Measurements from ENCODE around the gene PPHLN1.

The PPHLN1 gene

DNA sequence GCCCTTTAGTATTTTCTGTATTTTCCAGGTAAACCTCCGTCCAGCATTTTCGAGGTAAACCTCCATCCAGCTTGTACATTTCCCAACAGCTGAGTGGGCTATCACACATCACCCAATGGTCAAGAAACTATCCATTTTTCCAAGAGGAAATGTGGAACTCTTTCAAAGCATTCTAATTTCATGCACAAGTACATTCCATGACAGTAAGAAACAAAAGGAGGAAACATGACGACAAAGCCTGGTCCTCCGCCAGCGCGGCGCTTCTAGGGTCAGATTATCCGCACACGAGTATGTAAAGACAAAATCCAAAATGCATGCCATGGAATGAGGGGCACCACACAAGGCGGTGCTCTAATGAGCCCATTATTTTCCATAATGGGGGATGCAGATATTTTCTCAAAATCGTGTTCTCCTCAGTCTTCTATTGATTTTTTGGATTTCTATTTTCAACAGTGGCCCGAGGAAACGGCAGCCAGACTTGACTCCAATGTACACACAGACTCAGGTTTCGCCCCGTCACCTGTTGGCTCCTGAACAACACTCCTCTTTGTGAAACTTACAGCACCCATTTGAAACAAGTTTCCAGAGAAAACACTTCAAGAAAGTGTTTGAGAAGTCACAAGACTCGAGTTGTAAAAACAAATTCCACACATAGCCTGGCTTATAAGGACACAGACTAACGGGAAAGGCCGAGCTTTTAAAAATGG, 156.2 kb downstream of the PPHLN1 start:
- ATAC-seq, result peak; percentile 8; the same call in 1 of the 3 replicates
- TF ChIP-seq ARNTL (CRISPR knock-in tag; IDR thresholded peaks at IDR 0.05; ENCODE audit: borderline replicate concordance, low read depth) (no peak), OSR1 (CRISPR knock-in tag; IDR thresholded peaks at IDR 0.05) (no peak), ZNF565 (CRISPR knock-in tag; conservative IDR thresholded peaks at IDR 0.05; ENCODE audit: low read depth) (no peak), ZFP3 (CRISPR knock-in tag; IDR thresholded peaks at IDR 0.05) (no peak), ZNF70 (CRISPR knock-in tag; IDR thresholded peaks at IDR 0.05) (no peak), CSDC2 (CRISPR knock-in tag; IDR thresholded peaks at IDR 0.05) (no peak)
- TF ChIP-seq, protein P1, sequence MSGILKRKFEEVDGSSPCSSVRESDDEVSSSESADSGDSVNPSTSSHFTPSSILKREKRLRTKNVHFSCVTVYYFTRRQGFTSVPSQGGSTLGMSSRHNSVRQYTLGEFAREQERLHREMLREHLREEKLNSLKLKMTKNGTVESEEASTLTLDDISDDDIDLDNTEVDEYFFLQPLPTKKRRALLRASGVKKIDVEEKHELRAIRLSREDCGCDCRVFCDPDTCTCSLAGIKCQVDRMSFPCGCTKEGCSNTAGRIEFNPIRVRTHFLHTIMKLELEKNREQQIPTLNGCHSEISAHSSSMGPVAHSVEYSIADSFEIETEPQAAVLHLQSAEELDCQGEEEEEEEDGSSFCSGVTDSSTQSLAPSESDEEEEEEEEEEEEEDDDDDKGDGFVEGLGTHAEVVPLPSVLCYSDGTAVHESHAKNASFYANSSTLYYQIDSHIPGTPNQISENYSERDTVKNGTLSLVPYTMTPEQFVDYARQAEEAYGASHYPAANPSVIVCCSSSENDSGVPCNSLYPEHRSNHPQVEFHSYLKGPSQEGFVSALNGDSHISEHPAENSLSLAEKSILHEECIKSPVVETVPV (CRISPR knock-in tag; IDR thresholded peaks at IDR 0.05), result no peak

DNA sequence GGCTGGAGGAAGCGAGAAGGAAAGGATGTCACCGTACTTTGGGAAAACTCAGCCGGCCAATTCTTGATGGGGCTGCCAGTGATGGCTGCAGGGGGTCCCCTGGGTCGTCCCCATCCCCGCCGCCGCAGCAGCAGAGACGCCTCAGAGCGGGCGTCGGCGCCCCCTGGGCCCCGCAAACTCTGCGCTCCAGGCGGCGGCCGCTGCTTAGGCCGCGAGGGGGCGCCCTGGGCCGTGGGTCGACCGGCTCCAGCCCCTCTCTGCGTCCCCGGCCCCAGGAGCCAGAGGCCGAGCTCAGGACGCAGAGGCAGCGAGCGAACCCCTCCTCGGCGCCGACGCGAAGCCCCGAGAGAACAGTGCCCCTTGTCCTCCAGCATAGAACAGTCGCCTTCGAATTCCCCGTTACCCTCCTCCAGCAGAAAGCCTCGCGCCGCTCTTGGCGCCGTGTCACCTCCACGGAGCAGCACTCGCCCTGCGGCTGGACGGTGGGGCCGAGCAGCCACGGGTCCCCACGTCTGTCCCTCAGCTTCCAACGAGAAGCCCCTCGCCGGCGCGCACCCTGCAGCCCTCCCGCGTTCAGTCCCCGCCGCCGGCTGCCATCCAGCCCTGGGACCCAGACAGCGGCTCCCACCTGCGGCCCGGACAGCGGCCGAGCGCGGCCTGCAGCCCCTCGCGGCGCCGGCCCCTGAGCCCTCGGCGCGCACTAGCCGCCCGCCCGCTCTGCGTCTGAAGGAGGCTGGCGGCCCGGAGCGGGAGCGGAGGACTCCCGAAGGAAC, 157.0 kb downstream of the PPHLN1 start:
- TF ChIP-seq BACH2 (CRISPR knock-in tag; IDR thresholded peaks at IDR 0.05; ENCODE audit: borderline replicate concordance) (no peak), TCF4 (CRISPR knock-in tag; IDR thresholded peaks at IDR 0.05; ENCODE audit: borderline replicate concordance) (no peak), ZFP3 (CRISPR knock-in tag; IDR thresholded peaks at IDR 0.05) (no peak), GLIS3 (CRISPR knock-in tag; IDR thresholded peaks at IDR 0.05) (no peak)
- TF ChIP-seq, protein P2, sequence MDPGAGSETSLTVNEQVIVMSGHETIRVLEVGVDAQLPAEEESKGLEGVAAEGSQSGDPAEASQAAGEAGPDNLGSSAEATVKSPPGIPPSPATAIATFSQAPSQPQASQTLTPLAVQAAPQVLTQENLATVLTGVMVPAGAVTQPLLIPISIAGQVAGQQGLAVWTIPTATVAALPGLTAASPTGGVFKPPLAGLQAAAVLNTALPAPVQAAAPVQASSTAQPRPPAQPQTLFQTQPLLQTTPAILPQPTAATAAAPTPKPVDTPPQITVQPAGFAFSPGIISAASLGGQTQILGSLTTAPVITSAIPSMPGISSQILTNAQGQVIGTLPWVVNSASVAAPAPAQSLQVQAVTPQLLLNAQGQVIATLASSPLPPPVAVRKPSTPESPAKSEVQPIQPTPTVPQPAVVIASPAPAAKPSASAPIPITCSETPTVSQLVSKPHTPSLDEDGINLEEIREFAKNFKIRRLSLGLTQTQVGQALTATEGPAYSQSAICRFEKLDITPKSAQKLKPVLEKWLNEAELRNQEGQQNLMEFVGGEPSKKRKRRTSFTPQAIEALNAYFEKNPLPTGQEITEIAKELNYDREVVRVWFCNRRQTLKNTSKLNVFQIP (CRISPR knock-in tag; IDR thresholded peaks at IDR 0.05; ENCODE audit: borderline replicate concordance, low read depth), result no peak
- peak; percentile 96 for ATAC-seq

DNA sequence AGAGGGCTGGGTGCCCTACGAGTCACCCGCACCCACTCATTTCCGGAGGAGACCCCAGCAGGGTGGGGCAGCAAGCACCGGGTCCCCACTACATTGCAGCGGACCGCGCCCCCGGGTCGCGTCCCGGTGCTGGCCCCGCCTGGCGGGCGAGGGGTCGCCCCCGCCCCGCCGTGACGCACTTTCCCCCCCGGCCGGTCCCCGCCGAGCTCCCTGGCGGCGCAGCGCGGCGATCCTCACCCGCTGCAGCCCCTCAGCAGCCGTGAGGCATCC, 157.5 kb downstream of the PPHLN1 start:
- ATAC-seq, result peak; percentile 23; the same call in 2 of the 3 replicates
- TF ChIP-seq, protein P2 (CRISPR knock-in tag; IDR thresholded peaks at IDR 0.05; ENCODE audit: borderline replicate concordance, low read depth), result no peak
- no peak for TF ChIP-seq ZC3H10 (CRISPR knock-in tag; IDR thresholded peaks at IDR 0.05)
- no peak for TF ChIP-seq ESRRG (CRISPR knock-in tag; IDR thresholded peaks at IDR 0.05)
- TF ChIP-seq, protein P1 (CRISPR knock-in tag; IDR thresholded peaks at IDR 0.05), result no peak
- TF ChIP-seq CSDC2 (CRISPR knock-in tag; IDR thresholded peaks at IDR 0.05), result no peak
- no peak for TF ChIP-seq ZNF565 (CRISPR knock-in tag; conservative IDR thresholded peaks at IDR 0.05; ENCODE audit: low read depth)
- no peak for TF ChIP-seq GLIS3 (CRISPR knock-in tag; IDR thresholded peaks at IDR 0.05)
- TF ChIP-seq BACH2 (CRISPR knock-in tag; IDR thresholded peaks at IDR 0.05; ENCODE audit: borderline replicate concordance), result no peak
- no peak for TF ChIP-seq PPARA (CRISPR knock-in tag; IDR thresholded peaks at IDR 0.05; ENCODE audit: borderline replicate concordance)
- TF ChIP-seq, protein P3, sequence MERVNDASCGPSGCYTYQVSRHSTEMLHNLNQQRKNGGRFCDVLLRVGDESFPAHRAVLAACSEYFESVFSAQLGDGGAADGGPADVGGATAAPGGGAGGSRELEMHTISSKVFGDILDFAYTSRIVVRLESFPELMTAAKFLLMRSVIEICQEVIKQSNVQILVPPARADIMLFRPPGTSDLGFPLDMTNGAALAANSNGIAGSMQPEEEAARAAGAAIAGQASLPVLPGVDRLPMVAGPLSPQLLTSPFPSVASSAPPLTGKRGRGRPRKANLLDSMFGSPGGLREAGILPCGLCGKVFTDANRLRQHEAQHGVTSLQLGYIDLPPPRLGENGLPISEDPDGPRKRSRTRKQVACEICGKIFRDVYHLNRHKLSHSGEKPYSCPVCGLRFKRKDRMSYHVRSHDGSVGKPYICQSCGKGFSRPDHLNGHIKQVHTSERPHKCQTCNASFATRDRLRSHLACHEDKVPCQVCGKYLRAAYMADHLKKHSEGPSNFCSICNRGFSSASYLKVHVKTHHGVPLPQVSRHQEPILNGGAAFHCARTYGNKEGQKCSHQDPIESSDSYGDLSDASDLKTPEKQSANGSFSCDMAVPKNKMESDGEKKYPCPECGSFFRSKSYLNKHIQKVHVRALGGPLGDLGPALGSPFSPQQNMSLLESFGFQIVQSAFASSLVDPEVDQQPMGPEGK (CRISPR knock-in tag; IDR thresholded peaks at IDR 0.05; ENCODE audit: borderline replicate concordance), result no peak
- TF ChIP-seq ZNF8 (CRISPR knock-in tag; IDR thresholded peaks at IDR 0.05), result no peak
- no peak for TF ChIP-seq ZNF70 (CRISPR knock-in tag; IDR thresholded peaks at IDR 0.05)
- no peak for TF ChIP-seq TOX (CRISPR knock-in tag; IDR thresholded peaks at IDR 0.05; ENCODE audit: borderline replicate concordance)
- TF ChIP-seq, protein P4, sequence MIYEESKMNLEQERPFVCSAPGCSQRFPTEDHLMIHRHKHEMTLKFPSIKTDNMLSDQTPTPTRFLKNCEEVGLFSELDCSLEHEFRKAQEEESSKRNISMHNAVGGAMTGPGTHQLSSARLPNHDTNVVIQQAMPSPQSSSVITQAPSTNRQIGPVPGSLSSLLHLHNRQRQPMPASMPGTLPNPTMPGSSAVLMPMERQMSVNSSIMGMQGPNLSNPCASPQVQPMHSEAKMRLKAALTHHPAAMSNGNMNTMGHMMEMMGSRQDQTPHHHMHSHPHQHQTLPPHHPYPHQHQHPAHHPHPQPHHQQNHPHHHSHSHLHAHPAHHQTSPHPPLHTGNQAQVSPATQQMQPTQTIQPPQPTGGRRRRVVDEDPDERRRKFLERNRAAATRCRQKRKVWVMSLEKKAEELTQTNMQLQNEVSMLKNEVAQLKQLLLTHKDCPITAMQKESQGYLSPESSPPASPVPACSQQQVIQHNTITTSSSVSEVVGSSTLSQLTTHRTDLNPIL (CRISPR knock-in tag; IDR thresholded peaks at IDR 0.05; ENCODE audit: low read depth), result no peak

Data from SK-N-SH treated with all-trans-retinoic acid at 6 μM for 48 hours (cell line).